ENCODE results near the gene MAML1.

Gene MAML1

GRCh38 chr5:179749857-179750508 is 17.4 kb downstream of the MAML1 start:
- TF ChIP-seq CTCF (conservative IDR thresholded peaks at IDR 0.05; ENCODE audit: control insufficient read depth, insufficient read depth, low read depth, low read length), result no peak
- H3K4me3 ChIP-seq (ENCODE audit: control insufficient read depth, low read depth, low read length), result no peak overlapping the region
- no peak for DNase-seq (ENCODE audit: low read depth)

GRCh38 chr5:179753971-179754370 is 21.3 kb downstream of the MAML1 start:
- H3K4me3 ChIP-seq (ENCODE audit: control insufficient read depth, low read depth, low read length), result no peak overlapping the region
- no peak for TF ChIP-seq CTCF (conservative IDR thresholded peaks at IDR 0.05; ENCODE audit: control insufficient read depth, insufficient read depth, low read depth, low read length)

GRCh38 chr5:179755022-179755421 is 22.4 kb downstream of the MAML1 start:
- no peak for TF ChIP-seq CTCF (conservative IDR thresholded peaks at IDR 0.05; ENCODE audit: control insufficient read depth, insufficient read depth, low read depth, low read length)
- DNase-seq (ENCODE audit: low read depth), result no peak
- no peak overlapping the region for H3K4me3 ChIP-seq (ENCODE audit: control insufficient read depth, low read depth, low read length)

More at GRCh38 chr5:179753971-179754370, 21.3 kb downstream of the MAML1 start:
- DNase-seq (ENCODE audit: low read depth), result no peak

GRCh38 chr5:179758955-179759354 is 26.3 kb downstream of the MAML1 start:
- no peak for TF ChIP-seq CTCF (conservative IDR thresholded peaks at IDR 0.05; ENCODE audit: control insufficient read depth, insufficient read depth, low read depth, low read length)
- no peak overlapping the region for H3K4me3 ChIP-seq (ENCODE audit: control insufficient read depth, low read depth, low read length)
- no peak for DNase-seq (ENCODE audit: low read depth)

- no peak for TF ChIP-seq CTCF (conservative IDR thresholded peaks at IDR 0.05; ENCODE audit: control insufficient read depth, insufficient read depth, low read depth, low read length)
- H3K4me3 ChIP-seq (ENCODE audit: control insufficient read depth, low read depth, low read length), result no peak overlapping the region
- DNase-seq (ENCODE audit: low read depth), result no peak
Observed at GRCh38 chr5:179759581-179760551, 27.2 kb downstream of the MAML1 start.

- peak; percentile 23 for DNase-seq (ENCODE audit: low read depth)
- no peak overlapping the region for H3K4me3 ChIP-seq (ENCODE audit: control insufficient read depth, low read depth, low read length)
- no peak for TF ChIP-seq CTCF (conservative IDR thresholded peaks at IDR 0.05; ENCODE audit: control insufficient read depth, insufficient read depth, low read depth, low read length)
Observed at GRCh38 chr5:179762079-179762780, 29.6 kb downstream of the MAML1 start.

Measured in fibroblast of mammary gland (primary cell).